HG03342 (cell line): ENCODE results near the gene SLC35F4.

ENCODE experiments used
- ATAC-seq: cut with Tn5 transposase; IDR thresholded peaks from one replicate; pipeline ENCODE4 v1.9.1; 2021; ENCODE audit warnings: mild to moderate bottlenecking, moderate library complexity; ENCODE audit not compliant: unreplicated experiment

SLC35F4 gene

DNA sequence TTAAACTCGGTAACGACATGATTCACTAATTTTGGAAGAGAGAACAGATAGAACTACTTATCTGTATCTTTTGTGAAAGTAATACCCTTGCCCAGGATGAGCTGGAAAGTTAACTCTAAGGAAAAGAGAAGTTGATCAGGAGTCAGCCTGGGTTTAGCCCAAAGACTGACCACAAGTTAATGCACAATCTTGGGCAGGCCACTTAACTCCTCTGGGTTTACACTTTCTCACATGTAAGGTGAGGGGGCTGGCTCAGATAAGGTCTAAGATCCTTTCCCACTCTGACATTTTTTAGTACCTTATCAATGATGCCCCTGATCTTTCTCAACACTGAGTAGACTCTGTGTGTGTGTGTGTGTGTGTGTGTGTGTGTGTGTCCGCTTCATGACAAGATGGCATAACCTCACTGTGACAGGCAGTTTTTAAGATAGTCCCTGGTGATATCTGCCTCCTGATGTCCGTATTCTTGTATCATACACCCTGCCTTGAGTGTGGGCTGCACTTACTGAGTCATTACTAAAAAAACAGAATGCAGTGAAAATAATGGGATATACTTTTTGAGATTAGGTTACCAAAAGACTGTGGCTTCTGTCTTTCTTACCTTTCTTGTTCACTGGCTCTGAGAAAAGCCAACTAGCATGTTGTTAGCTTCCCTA lies 316.0 kb downstream of the SLC35F4 start:
- ATAC-seq = no peak

DNA sequence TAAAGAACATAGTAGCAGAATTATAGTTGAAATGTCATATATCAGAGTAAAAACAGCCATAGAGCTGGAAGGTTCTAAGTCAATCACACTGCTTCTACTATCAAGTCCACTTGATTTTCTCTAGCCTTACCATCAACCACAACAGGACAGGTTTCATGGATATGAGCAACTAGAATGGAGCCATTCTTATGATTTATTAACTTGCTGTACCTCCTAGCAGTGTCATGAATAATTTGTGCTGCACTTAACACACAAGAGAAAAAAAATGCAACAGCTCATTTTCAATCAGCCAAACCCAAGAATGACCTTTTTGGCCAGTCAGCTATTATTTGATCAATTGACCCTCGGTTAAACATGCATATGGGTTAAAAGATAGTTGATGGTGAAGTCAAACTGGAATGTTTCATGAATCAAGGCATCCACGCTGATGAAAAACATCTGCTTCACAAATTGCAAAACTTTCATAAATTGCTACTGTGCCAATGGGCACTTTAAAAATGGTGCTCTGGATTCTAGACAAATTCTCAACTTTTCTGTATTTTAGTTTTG lies 316.8 kb downstream of the SLC35F4 start:
- ATAC-seq = no peak

DNA sequence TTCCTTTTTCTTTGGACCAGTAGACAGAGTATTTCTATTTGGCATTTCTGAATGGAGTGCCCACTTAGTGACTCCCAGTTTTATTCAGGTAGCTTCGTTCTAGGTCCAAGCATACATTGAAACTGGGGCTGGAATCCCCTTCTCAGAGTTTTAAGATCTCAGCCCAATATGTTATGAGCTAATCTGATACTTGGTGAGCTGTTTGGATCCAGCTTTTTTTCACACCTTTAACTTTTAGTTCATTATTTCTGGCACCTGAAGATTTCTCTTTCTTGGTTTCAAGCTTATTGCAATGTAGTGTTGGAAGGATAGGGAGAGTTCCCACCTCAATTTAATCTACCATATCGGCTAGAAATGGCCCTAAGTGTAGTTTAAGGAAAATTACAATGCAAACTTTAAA lies 318.8 kb downstream of the SLC35F4 start:
- ATAC-seq = no peak

GRCh38 chr14:57533214-57533613 lies 332.7 kb downstream of the SLC35F4 start:
- ATAC-seq = no peak

DNA sequence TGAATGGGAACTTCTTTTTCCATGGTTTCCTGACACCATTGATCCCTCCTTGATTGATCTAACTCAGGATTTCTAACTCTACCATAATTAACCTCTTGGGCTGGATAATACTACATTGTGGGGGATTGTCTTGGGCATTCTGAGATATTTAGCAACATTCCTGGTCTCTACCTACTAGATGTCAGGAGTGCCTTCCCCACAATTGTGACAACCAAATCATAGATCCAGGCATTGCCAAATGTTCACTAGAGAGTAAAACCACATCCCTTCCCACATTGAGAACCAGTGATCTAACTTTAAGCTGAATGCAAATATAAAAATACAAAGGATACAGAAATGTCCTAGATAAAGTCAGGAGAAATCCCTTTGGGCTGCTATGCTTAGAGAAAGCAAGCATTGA lies 335.3 kb downstream of the SLC35F4 start:
- no peak for ATAC-seq

GRCh38 chr14:57526942-57527341 lies 338.9 kb downstream of the SLC35F4 start:
- ATAC-seq = no peak

DNA sequence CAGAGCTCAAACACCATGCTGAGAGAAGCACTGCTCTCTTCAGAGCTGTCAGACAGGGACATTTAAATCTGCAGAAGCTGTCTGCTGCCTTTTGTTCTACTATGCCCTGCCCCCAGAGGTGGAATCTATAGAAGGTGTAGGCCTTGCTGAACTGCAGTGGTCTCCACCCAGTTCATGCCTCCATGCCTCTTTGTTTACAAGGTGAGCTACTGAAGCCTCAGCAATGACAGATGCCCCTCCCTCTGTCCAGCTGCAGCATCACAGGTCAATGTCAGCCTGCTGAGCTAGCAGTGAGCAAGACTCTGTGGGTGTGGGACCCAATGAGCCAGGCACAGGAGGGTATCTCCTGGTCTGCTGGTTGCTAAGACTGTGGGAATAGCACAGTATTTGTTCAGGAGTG lies 346.8 kb downstream of the SLC35F4 start:
- ATAC-seq = no peak
